HG02588 (cell line): ENCODE data around the gene SIRPG.
"Not testable (repeated sequence)": the region's sequence is repeated elsewhere in the genome, so short reads cannot be mapped to it uniquely, and the experiment has no call there.

ENCODE experiments used
- ATAC-seq: cut with Tn5 transposase; IDR thresholded peaks from one replicate; pipeline ENCODE4 v1.9.1; 2021; ENCODE audit warnings: mild to moderate bottlenecking, moderate library complexity; ENCODE audit not compliant: unreplicated experiment

Gene SIRPG

GRCh38 chr20:1657556-1658334, at the start of gene SIRPG:
TSS of gene SIRPG (minus strand) at chr20:1657779. CDS start at chr20:1657714, 65 bp downstream.
- ATAC-seq, result no peak

GRCh38 chr20:1706887-1707286, 49.3 kb upstream of the SIRPG start:
- not testable (repeated sequence) for ATAC-seq

GRCh38 chr20:1706079-1706478, 48.5 kb upstream of the SIRPG start:
- no peak for ATAC-seq

GRCh38 chr20:1702855-1703254, 45.3 kb upstream of the SIRPG start:
- no peak for ATAC-seq

GRCh38 chr20:1702328-1702727, 44.7 kb upstream of the SIRPG start:
- no peak for ATAC-seq

GRCh38 chr20:1700990-1701389, 43.4 kb upstream of the SIRPG start:
- no peak for ATAC-seq

- ATAC-seq, result no peak
These were observed 40.0 kb upstream of the SIRPG start for GRCh38 chr20:1697592-1697991.

GRCh38 chr20:1696521-1697209, 39.1 kb upstream of the SIRPG start:
- no peak for ATAC-seq

- ATAC-seq, result no peak
These were observed 37.1 kb upstream of the SIRPG start for GRCh38 chr20:1694672-1695071.

GRCh38 chr20:1693427-1693826, 35.8 kb upstream of the SIRPG start:
- ATAC-seq, result no peak

- no peak for ATAC-seq
These were observed 32.1 kb upstream of the SIRPG start for GRCh38 chr20:1689721-1690120.

GRCh38 chr20:1688886-1689538, 31.4 kb upstream of the SIRPG start:
- ATAC-seq, result no peak

GRCh38 chr20:1687053-1687452, 29.5 kb upstream of the SIRPG start:
- ATAC-seq, result no peak

GRCh38 chr20:1686151-1686748, 28.7 kb upstream of the SIRPG start:
- ATAC-seq, result no peak

GRCh38 chr20:1685304-1686052, 27.9 kb upstream of the SIRPG start:
- no peak for ATAC-seq

GRCh38 chr20:1684872-1685271, 27.3 kb upstream of the SIRPG start:
- no peak for ATAC-seq

- ATAC-seq, result no peak
These were observed 19.1 kb upstream of the SIRPG start for GRCh38 chr20:1676650-1677049.

- no peak for ATAC-seq
These were observed 17.6 kb upstream of the SIRPG start for GRCh38 chr20:1674990-1675780.

- ATAC-seq, result no peak
These were observed 16.8 kb upstream of the SIRPG start for GRCh38 chr20:1674361-1674760.

- ATAC-seq, result no peak
These were observed 15.8 kb upstream of the SIRPG start for GRCh38 chr20:1673424-1673823.
